HEK293 (cell line): ENCODE measurements around the gene DSCAM.

ENCODE experiments used
- CTCF ChIA-PET: fragments of 350-600 bp; formaldehyde crosslinking; extraction: SDS; loops from one replicate; lab custom pipeline; 2021; ENCODE audit warnings: antibody characterized with exemption; lab: Yijun Ruan, JAX
- POLR2A ChIA-PET: fragments of 300-600 bp; formaldehyde crosslinking; extraction: SDS; loops from one replicate; lab custom pipeline; 2020; ENCODE audit warnings: antibody characterized with exemption, inconsistent platforms; lab: Yijun Ruan, JAX
- H3K27ac ChIP-seq: fragments of 200-500 bp; sonication (Bioruptor generic); 2 replicates; pipeline ENCODE4 v1.5.1; 2014; ENCODE audit warnings: low read depth, low read length, control low read depth, inconsistent platforms; ENCODE audit errors: extremely low read depth
- H3K36me3 ChIP-seq, 2 experiments: fragments of 200-500 bp in 1 of 2; sonication (Bioruptor generic) in 1 of 2; 1 replicate in 1 of 2; 2 replicates in 1 of 2; pipeline ENCODE4 v1.5.1; 2014 to 2017; ENCODE audit warnings: inconsistent platforms in 2 of 2, low read length in 2 of 2; ENCODE audit not compliant: control insufficient read depth in 2 of 2, insufficient read depth in 1 of 2
- H3K4me1 ChIP-seq: fragments of 200-500 bp; sonication (Bioruptor generic); 2 replicates; pipeline ENCODE4 v1.5.1; 2014; ENCODE audit warnings: mild to moderate bottlenecking, low read length, inconsistent platforms; ENCODE audit not compliant: control insufficient read depth, insufficient read depth
- H3K4me3 ChIP-seq: 2 replicates; pipeline ENCODE4 v1.5.1; 2011; ENCODE audit warnings: low read depth, mild to moderate bottlenecking, control low read depth, low read length, moderate library complexity
- H3K9me3 ChIP-seq: fragments of 200-500 bp; sonication (Bioruptor generic); 2 replicates; pipeline ENCODE4 v1.5.1; 2014; ENCODE audit warnings: low read depth, low read length, inconsistent platforms; ENCODE audit not compliant: control insufficient read depth, insufficient read depth
- ATF2 ChIP-seq: fragments of 450-650 bp; formaldehyde crosslinking; IDR thresholded peaks from 2 replicates; pipeline ENCODE4 v1.5.1; 2016; ENCODE audit warnings: missing biosample characterization, missing genetic modification characterization, low read depth
- HOXC10 ChIP-seq: sonication (generic); formaldehyde crosslinking; IDR thresholded peaks from 2 replicates; pipeline ENCODE4 v1.8.1; 2023; ENCODE audit warnings: mild to moderate bottlenecking, missing genetic modification reagents
- IKZF3 ChIP-seq: fragments of 450-650 bp; IDR thresholded peaks from 2 replicates; pipeline ENCODE4 v1.5.0; 2018; ENCODE audit warnings: missing biosample characterization, mild to moderate bottlenecking, missing genetic modification characterization, moderate library complexity
- PRDM1 ChIP-seq: fragments of 450-650 bp; formaldehyde crosslinking; IDR thresholded peaks from 2 replicates; pipeline ENCODE4; 2016; ENCODE audit warnings: missing biosample characterization, missing genetic modification characterization
- SCRT2 ChIP-seq: fragments of 450-650 bp; formaldehyde crosslinking; IDR thresholded peaks from 2 replicates; pipeline ENCODE4 v1.5.1; 2016; ENCODE audit warnings: missing biosample characterization, missing genetic modification characterization
- YY2 ChIP-seq: fragments of 450-650 bp; formaldehyde crosslinking; IDR thresholded peaks from 2 replicates; pipeline ENCODE4 v1.5.1; 2016; ENCODE audit warnings: missing biosample characterization, missing genetic modification characterization
- ZBTB6 ChIP-seq: fragments of 450-650 bp; formaldehyde crosslinking; IDR thresholded peaks from 2 replicates; pipeline ENCODE4 v1.5.1; 2017; ENCODE audit warnings: missing biosample characterization, missing genetic modification characterization
- ZIC2 ChIP-seq: fragments of 450-650 bp; formaldehyde crosslinking; IDR thresholded peaks from 2 replicates; pipeline ENCODE4 v1.5.1; 2016; ENCODE audit warnings: missing biosample characterization, missing genetic modification characterization
- ZNF138 ChIP-seq: fragments of 450-650 bp; formaldehyde crosslinking; IDR thresholded peaks from 2 replicates; pipeline ENCODE4 v1.5.1; 2016; ENCODE audit warnings: missing biosample characterization, missing genetic modification characterization, borderline replicate concordance
- ZNF140 ChIP-seq: fragments of 450-650 bp; formaldehyde crosslinking; IDR thresholded peaks from 2 replicates; pipeline ENCODE4 v1.5.1; 2016; ENCODE audit warnings: missing biosample characterization, missing genetic modification characterization
- ZNF16 ChIP-seq: fragments of 450-650 bp; formaldehyde crosslinking; IDR thresholded peaks from 2 replicates; pipeline ENCODE4 v1.5.1; 2016; ENCODE audit warnings: low read depth, missing biosample characterization, missing genetic modification characterization
- ZNF239 ChIP-seq: fragments of 450-650 bp; formaldehyde crosslinking; IDR thresholded peaks from 2 replicates; pipeline ENCODE4 v1.5.1; 2016; ENCODE audit warnings: missing biosample characterization, missing genetic modification characterization
- ZNF24 ChIP-seq: fragments of 450-650 bp; formaldehyde crosslinking; IDR thresholded peaks from 2 replicates; pipeline ENCODE4 v1.5.1; 2016; ENCODE audit warnings: missing biosample characterization, missing genetic modification characterization
- ZNF398 ChIP-seq: fragments of 450-650 bp; formaldehyde crosslinking; IDR thresholded peaks from 2 replicates; pipeline ENCODE4 v1.5.1; 2017; ENCODE audit warnings: missing biosample characterization, missing genetic modification characterization
- ZNF423 ChIP-seq: fragments of 450-650 bp; formaldehyde crosslinking; IDR thresholded peaks from 2 replicates; pipeline ENCODE4 v1.5.1; 2016; ENCODE audit warnings: missing biosample characterization, missing genetic modification characterization
- ZNF514 ChIP-seq: fragments of 450-650 bp; formaldehyde crosslinking; IDR thresholded peaks from 2 replicates; pipeline ENCODE4 v1.5.1; 2016; ENCODE audit warnings: missing biosample characterization, missing genetic modification characterization
- ZNF645 ChIP-seq: fragments of 450-650 bp; formaldehyde crosslinking; IDR thresholded peaks from 2 replicates; pipeline ENCODE4; 2016; ENCODE audit warnings: missing biosample characterization, missing genetic modification characterization
- ZNF658 ChIP-seq: fragments of 450-650 bp; formaldehyde crosslinking; IDR thresholded peaks from 2 replicates; pipeline ENCODE4; 2016; ENCODE audit warnings: missing biosample characterization, missing genetic modification characterization
- ZNF692 ChIP-seq: fragments of 450-650 bp; formaldehyde crosslinking; IDR thresholded peaks from 2 replicates; pipeline ENCODE4 v1.5.1; 2016; ENCODE audit warnings: missing biosample characterization, missing genetic modification characterization
- ZNF701 ChIP-seq: fragments of 450-650 bp; formaldehyde crosslinking; IDR thresholded peaks from 2 replicates; pipeline ENCODE4 v1.5.1; 2016; ENCODE audit warnings: missing biosample characterization, missing genetic modification characterization
- ZNF704 ChIP-seq: fragments of 450-650 bp; formaldehyde crosslinking; IDR thresholded peaks from 2 replicates; pipeline ENCODE4 v1.5.1; 2016; ENCODE audit warnings: missing biosample characterization, missing genetic modification characterization
- ZSCAN23 ChIP-seq: fragments of 450-650 bp; formaldehyde crosslinking; IDR thresholded peaks from 2 replicates; pipeline ENCODE4 v1.5.1; 2016; ENCODE audit warnings: missing biosample characterization, missing genetic modification characterization

Gene DSCAM

GRCh38 chr21:40351006-40351405 is 496.0 kb downstream of the DSCAM start:
- no peaks in the 10 kb centered on the region for H3K4me1 ChIP-seq
- H3K36me3 ChIP-seq = no peaks in the 10 kb centered on the region
- no peaks in the 10 kb centered on the region for H3K9me3 ChIP-seq
- ChIA-PET POLR2A (no interaction called here), CTCF (interaction anchor here (2.2 kb wide), 1 partner anchor 35 kb away, joined by 10 read pairs; no protein-coding TSS in a partner anchor)
- H3K4me3 ChIP-seq = no peak overlapping the region
- TF ChIP-seq ZBTB6 (tag by site-specific recombination) (no peak), ZNF704 (tag by site-specific recombination) (no peak), ZNF692 (no peak), ZNF514 (tag by site-specific recombination) (no peak), ZIC2 (tag by site-specific recombination) (no peak), ZNF24 (tag by site-specific recombination) (no peak), SCRT2 (no peak), YY2 (no peak), ZNF423 (tag by site-specific recombination) (no peak), ZNF645 (no peak)
- no peak overlapping the region for H3K27ac ChIP-seq

- no peaks in the 10 kb centered on the region for H3K4me1 ChIP-seq
- CTCF ChIA-PET = interaction anchor here (0.6 to 2.2 kb wide), 2 partner anchors 36 to 88 kb away, joined by 3 to 10 read pairs; no protein-coding TSS in a partner anchor
- POLR2A ChIA-PET = no interaction called here
- TF ChIP-seq ZNF645 (no peak), ZNF140 (tag by site-specific recombination) (no peak), ZNF658 (tag by site-specific recombination) (no peak), PRDM1 (tag by site-specific recombination) (no peak), ZSCAN23 (no peak), IKZF3 (tag by site-specific recombination) (no peak), ZNF138 (tag by site-specific recombination) (no peak), ZNF701 (no peak), ZNF398 (no peak), ZBTB6 (tag by site-specific recombination) (no peak), ZNF16 (tag by site-specific recombination) (no peak), ZNF239 (tag by site-specific recombination) (no peak), ATF2 (no peak), HOXC10 (CRISPR knock-in tag) (no peak)
- no peaks in the 10 kb centered on the region for H3K36me3 ChIP-seq
- no peaks in the 10 kb centered on the region for H3K9me3 ChIP-seq
- no peak overlapping the region for H3K27ac ChIP-seq
- no peak overlapping the region for H3K4me3 ChIP-seq
Measured at GRCh38 chr21:40349591-40349990, 497.4 kb downstream of the DSCAM start.
